ENCODE measurements around the gene TENT4A.

TENT4A gene

DNA sequence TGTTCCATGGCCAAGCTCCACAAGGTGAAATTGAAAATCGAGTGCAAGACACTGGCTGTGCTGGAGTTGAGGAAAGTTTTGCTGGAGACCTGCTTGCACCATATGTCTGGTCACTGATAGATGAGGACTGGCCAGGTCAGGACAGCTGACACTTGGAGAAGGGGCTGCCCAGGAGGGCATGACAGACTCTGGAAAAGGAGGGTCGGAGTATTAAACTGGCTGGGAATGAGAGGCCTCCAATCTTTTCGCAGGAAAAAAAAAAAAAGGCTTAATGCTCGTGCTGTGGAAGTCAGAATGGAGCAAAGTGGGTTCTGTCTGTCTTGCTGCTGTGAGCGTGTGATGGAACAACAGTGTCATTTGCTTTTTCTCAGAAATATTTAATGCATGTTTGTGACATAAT is 5.5 kb downstream of the TENT4A start:
- no peak for DNase-seq

DNA sequence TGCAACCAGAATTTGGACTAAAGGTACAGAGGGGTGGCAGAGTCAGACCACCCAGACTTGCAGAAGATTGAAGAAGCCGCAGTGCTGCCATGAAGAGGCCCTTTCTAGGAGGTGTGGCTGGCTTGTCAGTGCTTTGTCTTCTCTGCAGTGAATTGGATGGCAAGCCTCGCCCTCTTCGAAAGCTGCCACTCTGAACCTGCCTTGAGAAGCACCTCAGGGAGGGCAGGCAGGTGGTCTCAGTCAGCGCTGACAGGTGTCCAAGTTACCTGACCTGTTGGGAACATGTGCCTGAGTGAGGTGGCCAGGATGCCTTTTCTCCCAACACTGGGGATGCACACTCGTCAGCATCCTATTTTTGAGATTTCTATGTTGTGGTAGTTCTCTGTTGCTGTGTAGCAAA is 6.2 kb downstream of the TENT4A start:
- DNase-seq = no peak

- no peak for DNase-seq
These were observed 6.8 kb downstream of the TENT4A start for GRCh38 chr5:6719896-6720560.

DNA sequence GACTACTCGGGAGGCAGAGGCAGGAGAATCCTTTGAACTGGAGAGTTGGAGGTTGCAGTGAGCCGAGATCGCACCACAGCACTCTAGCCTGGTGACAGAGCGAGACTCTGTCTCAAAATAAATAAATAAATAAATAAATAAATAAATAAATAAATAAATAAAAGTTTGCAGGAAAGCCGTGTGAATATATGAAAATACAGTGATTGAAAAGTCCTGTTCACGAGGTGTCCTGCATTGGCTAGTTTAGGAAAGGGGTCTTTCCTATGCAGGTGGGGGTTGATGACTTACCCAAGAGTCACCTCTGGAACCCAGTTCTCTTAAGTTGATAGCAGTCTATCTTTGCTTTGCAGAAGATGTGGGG is 7.3 kb downstream of the TENT4A start:
- no peak for DNase-seq

DNA sequence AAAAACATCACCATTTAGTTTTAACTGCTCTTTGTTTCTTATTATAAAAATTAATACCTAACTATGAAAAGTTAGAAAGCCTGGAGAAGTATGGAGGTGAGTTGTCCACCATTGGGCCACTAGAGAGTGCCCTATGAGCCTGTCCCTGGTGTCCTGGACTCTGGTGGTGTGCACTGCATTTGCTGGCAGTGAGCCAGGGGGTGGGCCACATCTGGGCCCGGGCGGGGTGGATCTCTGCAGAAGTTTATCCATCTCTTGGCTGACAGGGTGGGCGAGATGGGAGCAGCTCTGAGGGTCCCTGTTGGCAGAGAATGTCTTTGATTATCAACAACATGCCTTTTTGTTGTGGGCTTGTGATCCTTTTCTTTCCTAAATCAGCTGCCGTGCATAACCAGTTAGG is 8.2 kb downstream of the TENT4A start:
- no peak for DNase-seq

DNA sequence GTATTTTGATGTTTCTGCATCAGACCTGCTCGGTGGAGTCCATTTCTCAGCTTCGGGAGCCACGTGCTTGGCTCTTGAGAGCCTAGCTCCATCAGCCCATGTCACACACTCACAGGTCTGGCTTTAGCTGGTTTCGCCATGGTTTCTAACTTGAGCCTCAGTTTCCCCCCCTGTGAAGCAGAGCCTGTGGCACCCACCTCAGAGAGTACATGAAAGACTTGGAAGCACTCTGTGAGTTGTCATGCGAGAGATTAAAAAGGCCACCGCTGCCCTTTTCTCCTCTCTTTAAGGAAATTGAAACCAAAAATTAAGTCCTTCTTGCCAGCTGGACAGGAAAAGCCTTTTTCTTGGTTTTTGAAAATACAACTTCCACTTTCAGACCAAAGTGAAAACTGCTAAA is 8.8 kb downstream of the TENT4A start:
- no peak for DNase-seq

GRCh38 chr5:6723122-6723815 is 10.0 kb downstream of the TENT4A start:
- DNase-seq = no peak

DNA sequence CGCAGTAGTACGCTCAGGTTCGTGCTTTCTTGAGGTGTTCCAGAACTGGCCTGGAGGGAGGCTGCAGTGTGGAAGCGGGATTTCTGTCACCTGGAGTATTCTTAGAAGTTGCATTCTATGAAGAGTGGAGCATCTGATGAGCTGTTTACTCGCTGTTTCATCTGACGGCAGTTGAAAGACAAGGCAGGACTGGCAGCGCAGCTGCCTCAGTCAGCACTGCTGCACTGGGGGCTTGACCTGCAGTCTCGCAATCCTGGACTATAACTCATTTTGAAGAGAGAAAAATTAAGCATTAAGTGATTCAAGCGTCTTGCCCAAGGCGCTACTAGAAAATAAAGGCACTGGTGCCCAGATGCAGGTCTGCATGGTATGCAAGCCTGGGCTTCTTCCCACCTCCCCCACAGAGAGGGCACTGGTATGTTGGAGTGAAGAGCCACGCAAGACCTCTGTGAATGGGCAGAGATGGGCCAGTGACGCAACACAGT is 10.6 kb downstream of the TENT4A start:
- DNase-seq = no peak

DNA sequence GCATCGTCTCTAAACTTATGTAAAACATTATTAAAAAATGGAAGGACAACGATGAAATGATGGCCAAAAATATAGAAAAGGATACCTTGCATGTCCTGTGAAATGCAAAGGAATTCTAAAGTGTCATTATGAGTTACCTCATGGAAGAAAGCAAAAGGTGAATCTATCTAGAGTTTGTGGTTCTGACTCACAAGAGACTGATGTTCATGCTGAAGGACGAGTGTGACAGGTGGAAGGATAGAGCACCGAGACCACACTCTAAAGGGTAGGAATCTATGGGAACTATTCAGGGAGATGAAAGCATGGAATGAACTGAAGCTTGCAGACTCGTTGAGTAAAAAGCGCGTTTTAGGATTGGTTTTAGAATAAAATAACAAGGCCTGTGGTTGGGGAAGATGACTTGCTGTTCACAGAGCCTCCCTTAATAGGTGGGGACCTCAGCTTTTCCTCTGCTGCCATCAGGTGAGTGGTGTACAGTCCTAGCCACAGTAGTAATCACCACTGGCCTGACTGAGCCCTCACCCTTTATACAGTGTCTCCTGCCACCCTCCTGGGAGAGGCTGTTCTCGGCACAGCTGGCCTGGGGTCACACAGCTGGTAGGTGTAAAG is 11.2 kb downstream of the TENT4A start:
- no peak for DNase-seq

DNA sequence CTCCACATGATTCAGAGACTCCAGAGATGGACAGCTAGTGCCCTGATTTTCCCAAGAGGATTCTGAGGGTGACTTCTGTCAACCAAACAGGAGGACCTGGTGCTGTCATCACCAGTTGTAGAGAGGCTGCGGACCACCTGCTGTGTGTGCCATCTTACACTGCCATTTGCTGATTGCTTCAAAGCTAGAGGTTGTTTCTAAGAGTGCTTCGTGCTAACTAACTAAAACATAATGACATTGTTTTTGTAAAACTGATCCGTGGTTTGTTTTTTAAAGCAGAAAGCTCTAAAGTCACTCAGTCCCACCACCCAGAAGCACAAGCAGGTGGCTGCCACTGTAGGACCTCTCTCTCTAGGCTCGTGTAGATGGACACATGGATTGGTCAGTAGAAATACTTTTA is 12.2 kb downstream of the TENT4A start:
- DNase-seq = no peak

DNA sequence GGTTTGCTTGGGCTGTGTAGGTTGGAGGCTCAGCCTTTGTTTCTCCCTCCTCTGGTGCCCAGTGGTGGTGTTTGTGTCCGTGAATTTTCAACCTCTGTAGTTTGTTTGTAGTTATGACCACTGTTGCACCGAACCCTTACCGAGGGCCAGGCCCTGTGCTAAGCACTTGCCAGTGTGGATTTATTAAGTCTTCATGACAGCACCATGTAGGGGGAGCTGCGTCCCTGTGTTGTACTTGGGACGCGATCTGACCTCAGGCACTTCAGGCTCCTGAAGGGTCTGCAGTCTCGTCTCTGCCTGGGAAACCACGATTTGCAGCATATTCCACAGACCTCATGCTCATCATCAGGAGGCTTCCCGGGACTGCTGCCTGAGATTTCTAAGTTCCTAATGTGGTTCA is 12.8 kb downstream of the TENT4A start:
- no peak for DNase-seq

DNA sequence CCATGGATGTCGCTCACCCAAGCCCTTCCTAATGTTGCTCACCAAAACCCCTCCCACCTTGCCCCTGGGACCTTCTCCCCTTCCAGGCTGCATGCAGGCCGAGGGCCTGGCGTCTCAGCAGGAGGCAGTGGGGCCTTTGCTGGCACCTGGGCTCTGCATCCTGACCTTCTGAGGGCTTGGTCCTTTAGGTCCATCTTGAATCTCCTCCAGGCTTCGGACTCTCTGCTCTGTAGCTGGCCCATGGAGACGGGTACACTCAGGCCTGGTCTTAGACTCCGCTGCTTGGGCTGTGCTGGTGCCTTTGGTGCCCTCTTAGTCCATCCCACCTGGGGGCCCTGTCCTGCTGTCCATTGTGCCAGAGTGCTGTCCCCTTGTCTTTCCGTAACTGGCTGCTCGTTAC is 14.0 kb downstream of the TENT4A start:
- no peak for DNase-seq

GRCh38 chr5:6728011-6728794 is 15.0 kb downstream of the TENT4A start:
- no peak for DNase-seq

GRCh38 chr5:6728795-6729183 is 15.6 kb downstream of the TENT4A start:
- DNase-seq = no peak

- peak in 1 of 2 experiments; percentile 21 for DNase-seq
These were observed 16.4 kb downstream of the TENT4A start for GRCh38 chr5:6729386-6730310.

DNA sequence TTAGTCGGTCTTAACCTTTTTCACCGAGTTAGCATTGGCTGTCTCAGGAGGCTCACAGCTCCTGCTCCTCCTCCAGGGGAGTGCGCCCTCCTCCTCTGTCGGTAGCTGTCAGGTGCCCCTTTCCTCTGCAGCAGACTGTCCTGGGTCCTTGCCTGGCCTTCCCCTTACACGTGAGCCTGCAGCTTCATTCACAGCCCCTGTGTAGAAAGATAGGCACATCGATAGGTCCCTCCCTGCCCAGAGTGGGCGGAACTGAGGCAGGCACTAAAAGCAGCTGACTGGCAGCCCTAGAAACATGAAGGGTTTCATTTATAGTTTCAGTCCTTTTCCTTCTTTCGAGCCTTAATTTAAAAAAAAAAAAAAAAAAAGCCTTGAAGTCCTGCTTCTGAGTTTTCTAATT is 17.2 kb downstream of the TENT4A start:
- DNase-seq = peak in 1 of 2 experiments; percentile 21

GRCh38 chr5:6730807-6731206 is 17.6 kb downstream of the TENT4A start:
- DNase-seq = no peak

GRCh38 chr5:6731465-6732237 is 18.4 kb downstream of the TENT4A start:
- no peak for DNase-seq

- no peak for DNase-seq
These were observed 19.6 kb downstream of the TENT4A start for GRCh38 chr5:6732634-6733410.

- DNase-seq = no peak
These were observed 20.4 kb downstream of the TENT4A start for GRCh38 chr5:6733411-6734242.
